Ishikawa (cell line): ENCODE measurements around the gene BMPER.

Experiments
- CEBPB ChIP-seq: IDR thresholded peaks from 2 replicates; pipeline ENCODE4 v1.6.1; 2012
- EP300 ChIP-seq: IDR thresholded peaks from 2 replicates; pipeline ENCODE4 v1.6.1; 2012; ENCODE audit warnings: borderline replicate concordance
- FOXM1 ChIP-seq: IDR thresholded peaks from 2 replicates; pipeline ENCODE4 v1.6.1; 2012; ENCODE audit warnings: low read depth, borderline replicate concordance
- NFIC ChIP-seq: IDR thresholded peaks from 2 replicates; pipeline ENCODE4 v1.6.1; 2012
- RAD21 ChIP-seq: IDR thresholded peaks from 2 replicates; pipeline ENCODE4 v1.6.1; 2012; ENCODE audit warnings: low read depth
- TAF1 ChIP-seq: IDR thresholded peaks from 2 replicates; pipeline ENCODE4 v1.6.1; 2012; ENCODE audit warnings: low read depth, mild to moderate bottlenecking
- USF1 ChIP-seq: IDR thresholded peaks from 2 replicates; pipeline ENCODE4 v1.6.1; 2012
- YY1 ChIP-seq: IDR thresholded peaks from 2 replicates; pipeline ENCODE4 v1.6.1; 2012; ENCODE audit warnings: low read depth
- ZBTB7A ChIP-seq: IDR thresholded peaks from 2 replicates; pipeline ENCODE4 v1.6.1; 2012; ENCODE audit warnings: low read depth

GRCh38 chr7:34036972-34037792 lies 131.8 kb downstream of the BMPER start:
- TF ChIP-seq RAD21: no peak
- no peak for TF ChIP-seq NFIC
- TF ChIP-seq ZBTB7A: no peak
- no peak for TF ChIP-seq CEBPB
- TF ChIP-seq FOXM1: no peak
- TF ChIP-seq EP300: no peak
- TF ChIP-seq YY1: no peak
- TF ChIP-seq TAF1: no peak
- TF ChIP-seq USF1: no peak
